ENCODE results near the gene FBRS.

- TF ChIP-seq, protein P1, sequence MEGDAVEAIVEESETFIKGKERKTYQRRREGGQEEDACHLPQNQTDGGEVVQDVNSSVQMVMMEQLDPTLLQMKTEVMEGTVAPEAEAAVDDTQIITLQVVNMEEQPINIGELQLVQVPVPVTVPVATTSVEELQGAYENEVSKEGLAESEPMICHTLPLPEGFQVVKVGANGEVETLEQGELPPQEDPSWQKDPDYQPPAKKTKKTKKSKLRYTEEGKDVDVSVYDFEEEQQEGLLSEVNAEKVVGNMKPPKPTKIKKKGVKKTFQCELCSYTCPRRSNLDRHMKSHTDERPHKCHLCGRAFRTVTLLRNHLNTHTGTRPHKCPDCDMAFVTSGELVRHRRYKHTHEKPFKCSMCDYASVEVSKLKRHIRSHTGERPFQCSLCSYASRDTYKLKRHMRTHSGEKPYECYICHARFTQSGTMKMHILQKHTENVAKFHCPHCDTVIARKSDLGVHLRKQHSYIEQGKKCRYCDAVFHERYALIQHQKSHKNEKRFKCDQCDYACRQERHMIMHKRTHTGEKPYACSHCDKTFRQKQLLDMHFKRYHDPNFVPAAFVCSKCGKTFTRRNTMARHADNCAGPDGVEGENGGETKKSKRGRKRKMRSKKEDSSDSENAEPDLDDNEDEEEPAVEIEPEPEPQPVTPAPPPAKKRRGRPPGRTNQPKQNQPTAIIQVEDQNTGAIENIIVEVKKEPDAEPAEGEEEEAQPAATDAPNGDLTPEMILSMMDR (IDR thresholded peaks at IDR 0.05) = no peak
- no peak for TF ChIP-seq POLR2AphosphoS5 (IDR thresholded peaks at IDR 0.05)
- no peak for TF ChIP-seq POLR2A (IDR thresholded peaks at IDR 0.05)
Observed at GRCh38 chr16:30649725-30650368, 8.4 kb upstream of the FBRS start.
